Activated gamma-delta T cell treated with Interleukin-2 at 50 U/mL for 16 hours (primary cell): ENCODE data around the gene POU4F1.

Source experiments
- DNase-seq: peaks from one replicate; pipeline ENCODE4 v3.0.0-alpha.2; 2020

The POU4F1 gene

DNA sequence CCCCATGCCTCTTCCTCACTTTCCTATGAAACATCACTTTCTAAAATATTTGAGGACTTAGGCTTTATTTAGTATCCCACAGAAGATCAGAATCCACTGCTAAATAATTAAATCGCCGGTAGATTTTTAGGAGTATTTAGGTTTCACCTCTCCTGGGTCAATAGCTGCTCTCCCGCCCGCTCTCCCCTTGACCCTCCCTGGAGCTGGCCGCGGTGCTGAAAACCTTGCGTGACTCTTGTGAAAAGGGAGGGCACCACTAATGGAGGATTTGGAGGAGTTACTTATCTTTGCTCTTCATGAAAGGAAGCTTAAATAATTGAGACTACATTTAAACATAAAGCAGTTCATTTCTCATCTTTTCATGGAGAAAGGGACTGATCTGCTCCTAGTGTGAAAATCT lies 14.1 kb downstream of the POU4F1 start:
- no peak for DNase-seq

DNA sequence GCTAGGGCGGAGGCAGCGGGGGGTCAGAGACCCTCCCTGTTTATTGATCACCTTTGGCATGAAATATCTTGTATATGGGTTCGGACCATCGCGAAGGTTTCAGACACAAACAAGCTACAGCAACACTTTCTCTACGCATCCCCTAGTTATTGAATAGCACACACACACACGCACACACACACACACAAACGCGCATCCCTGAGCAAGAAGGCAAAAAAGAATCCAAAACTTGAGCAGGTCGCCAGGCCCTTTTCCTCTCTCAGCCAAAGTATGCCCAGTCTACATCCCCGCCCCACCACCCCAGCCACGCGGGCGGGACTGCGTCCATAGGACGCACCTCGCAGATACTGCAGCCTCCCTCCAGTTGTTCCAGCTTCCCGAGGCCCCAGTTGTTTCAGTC lies 16.0 kb downstream of the POU4F1 start:
- no peak for DNase-seq

DNA sequence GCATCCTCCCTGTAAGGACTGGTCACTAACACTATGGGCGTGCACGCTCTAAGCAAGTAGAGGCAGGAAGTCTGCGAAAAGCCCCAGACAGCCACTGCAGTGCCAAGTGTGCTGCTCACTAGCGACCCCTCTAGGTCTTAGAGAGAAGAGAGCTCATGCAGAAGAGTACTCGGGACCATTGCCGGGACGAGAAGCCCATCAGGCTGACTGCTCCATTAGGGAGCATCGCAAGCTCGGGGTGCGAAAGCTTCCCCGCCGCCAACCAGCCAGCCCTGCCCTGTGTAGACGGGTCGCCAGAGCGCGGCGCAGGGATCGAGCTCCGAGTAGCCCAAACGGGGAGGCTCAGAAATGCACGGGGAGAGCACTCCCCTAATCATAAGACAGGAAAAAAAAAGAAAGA lies 16.6 kb downstream of the POU4F1 start:
- DNase-seq, result no peak

DNA sequence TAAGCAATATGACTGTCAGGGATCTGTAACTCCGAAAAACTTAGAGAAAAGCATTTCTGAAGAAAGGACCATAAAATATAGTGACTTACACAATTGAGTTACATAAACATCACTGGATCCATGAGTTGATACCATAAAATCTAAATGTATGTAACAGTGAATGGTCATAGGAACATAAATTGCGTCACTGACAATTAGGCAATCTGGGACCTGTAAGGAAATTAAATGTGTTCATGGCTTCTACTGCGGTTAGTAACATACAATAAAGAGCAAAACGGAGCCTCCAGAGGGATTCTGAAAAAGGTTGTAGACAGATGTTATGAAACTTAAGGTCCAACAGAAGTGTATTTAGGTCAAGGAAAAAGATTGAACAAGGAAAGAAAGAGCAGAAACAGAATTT lies 27.1 kb downstream of the POU4F1 start:
- DNase-seq, result no peak

DNA sequence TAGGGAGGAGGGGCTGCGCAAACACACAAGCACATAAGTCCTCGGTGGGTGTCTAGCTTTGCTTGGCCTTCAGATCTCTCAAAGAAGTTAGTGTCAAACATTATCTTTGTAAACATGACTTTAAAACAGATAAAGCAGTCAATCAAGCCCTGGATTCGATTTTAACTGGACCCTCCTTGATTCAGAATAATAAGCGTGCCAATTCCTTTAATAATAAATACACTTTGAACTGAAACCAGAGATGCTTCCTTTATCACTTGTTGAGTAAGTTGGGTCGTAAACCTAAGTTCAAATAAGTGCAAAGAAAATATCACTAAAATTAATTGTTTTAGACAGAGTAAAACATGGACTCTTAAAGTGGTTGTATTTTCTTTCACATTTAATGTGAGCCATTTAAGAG lies 30.9 kb downstream of the POU4F1 start:
- no peak for DNase-seq

DNA sequence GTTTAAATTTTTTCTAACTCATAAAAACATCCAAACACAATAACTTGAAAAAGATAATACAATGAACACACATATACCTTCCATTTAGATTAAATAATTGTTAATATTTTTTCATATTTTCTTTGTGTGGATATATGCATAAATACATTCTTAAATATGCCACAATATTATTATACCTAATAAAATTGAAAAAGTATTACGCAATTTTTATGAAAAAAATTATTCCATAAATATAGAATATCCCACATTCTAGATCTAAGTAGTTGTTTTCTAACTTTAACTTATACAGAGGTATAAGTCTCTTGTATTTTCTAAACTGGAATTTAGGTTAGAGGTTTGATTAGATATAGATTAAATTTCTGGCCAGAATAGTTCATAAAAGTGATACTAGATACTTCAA lies 34.3 kb downstream of the POU4F1 start:
- no peak for DNase-seq

DNA sequence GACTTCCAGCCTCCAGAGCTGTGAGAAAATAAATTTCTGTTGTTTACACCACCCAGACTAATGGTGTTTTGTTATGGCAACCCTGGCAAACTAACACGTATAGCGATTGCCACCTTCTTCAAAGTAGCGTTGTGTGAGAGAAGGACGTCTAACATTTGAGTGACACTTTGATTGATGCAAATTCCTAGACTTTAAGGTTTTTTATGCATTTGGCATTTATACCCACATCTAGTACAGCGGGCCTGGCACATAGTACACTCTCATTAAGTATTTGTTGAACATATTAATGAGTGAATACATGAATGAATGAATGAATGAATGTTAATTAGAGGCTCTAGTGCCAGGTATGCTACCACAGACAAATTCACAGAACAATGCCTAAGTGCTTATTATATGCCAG lies 36.7 kb downstream of the POU4F1 start:
- no peak for DNase-seq

GRCh38 chr13:78562237-78562889 lies 41.0 kb downstream of the POU4F1 start:
- DNase-seq, result no peak
